Measurements from ENCODE around the gene FBXW2. TPM values are rescaled to one million over a fixed set of nuclear protein-coding genes. Genes with fewer than 3 reads are reported as not detected.

The FBXW2 gene
- total RNA-seq, 1 experiment from 2014 or later: 62.1 TPM

DNA sequence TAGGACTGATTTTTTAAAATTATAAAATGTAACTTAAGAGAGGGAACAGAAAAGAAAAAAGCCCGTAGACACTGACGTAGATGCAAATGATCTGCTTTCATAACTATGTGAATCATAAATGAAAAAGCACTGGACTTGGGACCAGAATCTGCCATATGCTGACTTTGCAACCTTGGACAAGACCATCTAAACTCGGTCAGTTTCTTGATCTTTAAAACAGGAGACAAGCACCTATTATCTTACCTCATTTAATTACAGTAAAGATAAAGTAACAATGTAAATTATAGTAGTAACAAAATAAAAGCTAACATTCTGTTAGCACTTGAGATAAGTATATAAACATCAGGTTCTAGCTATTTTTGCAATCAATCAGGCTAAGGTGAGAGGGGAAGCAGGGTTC lies 20.0 kb downstream of the FBXW2 start:
- H2BK12ac ChIP-seq (ENCODE audit: insufficient read length, low read depth, low read length): no peak overlapping the region
- no peak overlapping the region for H3K23ac ChIP-seq (ENCODE audit: insufficient read length, low read depth, low read length)
- Mint-ChIP-seq H3K4me3 (no peak overlapping the region), H3K4me1 (peaks cover 0 to under 1% of the 10 kb centered on the region in 2 experiments; a peak in 2 of 4 replicates), H3K27me3 (ENCODE audit: low read depth) (no peaks in the 10 kb centered on the region), H3K9me3 (no peaks in the 10 kb centered on the region), H3K36me3 (ENCODE audit: insufficient read depth in 1 of 3, low read depth in 3 of 3) (peaks cover 33 to 79% (median 62%) of the 10 kb centered on the region in 3 experiments; a peak in 6 of 7 replicates), H3K27ac (no peak overlapping the region; a peak in 1 of 7 replicates)
- no peak overlapping the region for H3K18ac ChIP-seq (ENCODE audit: insufficient read length, low read depth, low read length)
- no peak overlapping the region for H4K91ac ChIP-seq (ENCODE audit: insufficient read length, low read depth, low read length)
- H2AFZ ChIP-seq (ENCODE audit: low read length): no peak overlapping the region
- no peak overlapping the region for H3K56ac ChIP-seq (ENCODE audit: insufficient read length, low read depth, low read length)
- H4K20me1 ChIP-seq (ENCODE audit: control insufficient read depth, insufficient read depth, insufficient read length): no peaks in the 10 kb centered on the region
- no peaks in the 10 kb centered on the region for H3K79me1 ChIP-seq (ENCODE audit: insufficient read depth, low read depth, low read length, poor library complexity, severe bottlenecking)
- no peak for DNase-seq
- no peak overlapping the region for H3T11ph ChIP-seq (ENCODE audit: low read length)
- H3K23me2 ChIP-seq (ENCODE audit: insufficient read length, low read depth, low read length, poor library complexity, severe bottlenecking): no peaks in the 10 kb centered on the region
- no peak overlapping the region for H2BK15ac ChIP-seq (ENCODE audit: low read depth, low read length)
- H4K5ac ChIP-seq (ENCODE audit: insufficient read length, low read depth, low read length): no peak overlapping the region
- no peaks in the 10 kb centered on the region for H3K4me1 ChIP-seq (ENCODE audit: insufficient read depth, low read length)
- H2BK5ac ChIP-seq (ENCODE audit: insufficient read length, low read length): no peak overlapping the region
- H2AK5ac ChIP-seq (ENCODE audit: insufficient read length, low read length): no peak overlapping the region
- no peak overlapping the region for H3K9ac ChIP-seq (ENCODE audit: extremely low read depth, insufficient read length, low read length)
- no peak overlapping the region for H2BK20ac ChIP-seq (ENCODE audit: low read depth, low read length, poor library complexity, severe bottlenecking)
- H3K79me2 ChIP-seq (ENCODE audit: insufficient read depth, low read length): no peaks in the 10 kb centered on the region
- no peak overlapping the region for H4K8ac ChIP-seq (replicated peaks; ENCODE audit: insufficient read length, low read depth, low read length)
- no peak overlapping the region for H3K4ac ChIP-seq (ENCODE audit: low read depth, low read length)
- WGBS (ENCODE audit: extremely low coverage, insufficient read length, low lambda C conversion rate): no CpG with 5 or more reads among the region's 3 CpGs
- no peak overlapping the region for H3K27ac ChIP-seq (ENCODE audit: insufficient read length, low read depth, low read length)
- no peak overlapping the region for H3K14ac ChIP-seq (ENCODE audit: insufficient read depth, low read length)
- H3K9me3 ChIP-seq (ENCODE audit: control insufficient read depth, low read depth, low read length): no peaks in the 10 kb centered on the region
- TF ChIP-seq, protein P1, sequence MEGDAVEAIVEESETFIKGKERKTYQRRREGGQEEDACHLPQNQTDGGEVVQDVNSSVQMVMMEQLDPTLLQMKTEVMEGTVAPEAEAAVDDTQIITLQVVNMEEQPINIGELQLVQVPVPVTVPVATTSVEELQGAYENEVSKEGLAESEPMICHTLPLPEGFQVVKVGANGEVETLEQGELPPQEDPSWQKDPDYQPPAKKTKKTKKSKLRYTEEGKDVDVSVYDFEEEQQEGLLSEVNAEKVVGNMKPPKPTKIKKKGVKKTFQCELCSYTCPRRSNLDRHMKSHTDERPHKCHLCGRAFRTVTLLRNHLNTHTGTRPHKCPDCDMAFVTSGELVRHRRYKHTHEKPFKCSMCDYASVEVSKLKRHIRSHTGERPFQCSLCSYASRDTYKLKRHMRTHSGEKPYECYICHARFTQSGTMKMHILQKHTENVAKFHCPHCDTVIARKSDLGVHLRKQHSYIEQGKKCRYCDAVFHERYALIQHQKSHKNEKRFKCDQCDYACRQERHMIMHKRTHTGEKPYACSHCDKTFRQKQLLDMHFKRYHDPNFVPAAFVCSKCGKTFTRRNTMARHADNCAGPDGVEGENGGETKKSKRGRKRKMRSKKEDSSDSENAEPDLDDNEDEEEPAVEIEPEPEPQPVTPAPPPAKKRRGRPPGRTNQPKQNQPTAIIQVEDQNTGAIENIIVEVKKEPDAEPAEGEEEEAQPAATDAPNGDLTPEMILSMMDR (conservative IDR thresholded peaks at IDR 0.05): no peak
- no peaks in the 10 kb centered on the region for H3K27me3 ChIP-seq (ENCODE audit: insufficient read depth, low read length)
- H3K4me2 ChIP-seq (ENCODE audit: insufficient read depth, insufficient read length, low read length): no peak overlapping the region
- no peak overlapping the region for H2BK120ac ChIP-seq (ENCODE audit: low read depth, low read length, poor library complexity, severe bottlenecking)

Data from H9 (cell line).